Prostate gland (tissue), 2 donors: ENCODE measurements around the gene ASPG. TPM values are rescaled to one million over a fixed set of nuclear protein-coding genes. Genes with fewer than 3 reads are reported as not detected.

ENCODE experiments used
- DNase-seq: peaks from one replicate; pipeline ENCODE4 v3.0.0-alpha.2; 2019; ENCODE audit warnings: low spot score
- H3K27ac ChIP-seq, 2 donors: fragments of 200-600 bp; sonication (generic); 2 replicates each; pipeline ENCODE4 v1.5.1; 2017 to 2019
- H3K27me3 ChIP-seq: fragments of 200-600 bp; sonication (generic); replicated peaks from 2 replicates; pipeline ENCODE4 v1.5.1; 2019; ENCODE audit not compliant: insufficient read depth
- H3K36me3 ChIP-seq, 2 donors: fragments of 200-600 bp; sonication (generic); 1 replicate in 1 of 2; 2 replicates in 1 of 2; pipeline versions ENCODE4 v1.5.1 to v1.8.1; 2017 to 2019
- H3K4me1 ChIP-seq: fragments of 200-600 bp; sonication (generic); replicated peaks from 2 replicates; pipeline ENCODE4 v1.5.1; 2019
- H3K4me3 ChIP-seq, 2 donors: fragments of 200-600 bp; sonication (generic); 2 replicates each; pipeline ENCODE4 v1.5.1; 2017 to 2019
- H3K9me3 ChIP-seq: fragments of 200-600 bp; sonication (generic); 2 replicates; pipeline ENCODE4 v1.5.1; 2017
- CTCF ChIP-seq, 4 experiments: fragments of 200-600 bp in 2 of 4; fragments of 450-650 bp in 2 of 4; sonication (generic) in 2 of 4; IDR thresholded peaks; 1 replicate in 3 of 4; 2 replicates in 1 of 4; pipeline ENCODE4 v1.5.1; 2016 to 2019; ENCODE audit warnings: antibody characterized with exemption in 4 of 4, mild to moderate bottlenecking in 2 of 4, moderate library complexity in 2 of 4
- POLR2A ChIP-seq: fragments of 450-650 bp; IDR thresholded peaks from one replicate; pipeline ENCODE4 v1.6.1; 2016; ENCODE audit warnings: antibody characterized with exemption, mild to moderate bottlenecking
- POLR2AphosphoS5 ChIP-seq: sonication (generic); formaldehyde crosslinking; IDR thresholded peaks from one replicate; pipeline ENCODE4 v1.6.1; 2017; ENCODE audit warnings: antibody characterized with exemption
- WGBS: methylation state at CpG from one replicate; pipeline ENCODE4 v1.1.5; 2018; 5-methylcytosine and 5-hydroxymethylcytosine counted together
- intact Hi-C: fragments of 100-400 bp; cut with DNase I; formaldehyde crosslinking; loops from one replicate; pipeline ENCODE4 v1.14.2; 2022
- total RNA-seq, 2 donors: library from RNA; depleted of rRNA; stranded (reverse); fragments of >200 nt; gene quantifications; one replicate each; pipeline ENCODE4 v1.1.0, GENCODE V29; 2016

Gene ASPG
- total RNA-seq, 2 donors from 2014 or later = 2.3 TPM; not detected in 1

DNA sequence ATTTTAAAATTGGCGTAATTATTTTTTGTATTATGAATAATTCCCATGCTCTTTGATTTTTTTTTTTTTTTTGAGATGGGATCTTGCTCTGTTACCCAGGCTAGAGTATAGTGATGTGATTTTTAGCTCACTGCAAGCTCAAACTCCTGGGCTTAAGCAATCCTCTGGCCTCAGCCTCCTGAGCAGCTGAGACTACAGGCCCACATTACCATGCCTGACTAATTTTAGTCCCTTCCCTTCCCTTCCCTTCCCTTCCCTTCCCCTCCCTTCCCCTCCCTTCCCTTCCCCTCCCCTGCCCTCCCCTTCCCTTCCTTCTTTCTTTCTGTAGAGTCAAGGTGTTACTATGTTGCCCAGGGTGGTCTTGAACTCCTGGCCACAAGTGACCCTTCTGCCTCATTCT is 43.5 kb downstream of the ASPG start:
- Histone ChIP-seq H3K9me3 (no peaks in the 10 kb centered on the region), H3K4me3 (no peak overlapping the region), H3K36me3 (no peaks in the 10 kb centered on the region), H3K27ac (no peak overlapping the region), H3K27me3 (no peaks in the 10 kb centered on the region), H3K4me1 (no peaks in the 10 kb centered on the region)
- WGBS = 100% methylated on average over 1 of the region's 1 CpG
- intact Hi-C loops = no loop called here
- DNase-seq = no peak
- TF ChIP-seq POLR2A = no peak
- no peak for TF ChIP-seq CTCF (IDR thresholded peaks at IDR 0.05)

- TF ChIP-seq POLR2A = no peak
- TF ChIP-seq CTCF (IDR thresholded peaks at IDR 0.05) = no peak
- TF ChIP-seq POLR2AphosphoS5 = no peak
- H3K9me3 ChIP-seq = no peaks in the 10 kb centered on the region
- no peak overlapping the region for H3K27ac ChIP-seq
- H3K27me3 ChIP-seq = no peaks in the 10 kb centered on the region
- H3K4me1 ChIP-seq = no peaks in the 10 kb centered on the region
- no peak overlapping the region for H3K4me3 ChIP-seq
- no peak for DNase-seq
- intact Hi-C loops = no loop called here
- H3K36me3 ChIP-seq = no peaks in the 10 kb centered on the region
- 88% methylated on average over 1 of the region's 1 CpG for WGBS
Measured at GRCh38 chr14:104129556-104129955, 44.1 kb downstream of the ASPG start.

- intact Hi-C loops = loop anchor here (10.0 kb wide), 1 partner anchor 244 kb away; no protein-coding TSS in a partner anchor
- 22% methylated on average over 11 of the region's 11 CpGs for WGBS
- DNase-seq = peak; percentile 63
Measured at GRCh38 chr14:104130974-104131651, 45.6 kb downstream of the ASPG start.

DNA sequence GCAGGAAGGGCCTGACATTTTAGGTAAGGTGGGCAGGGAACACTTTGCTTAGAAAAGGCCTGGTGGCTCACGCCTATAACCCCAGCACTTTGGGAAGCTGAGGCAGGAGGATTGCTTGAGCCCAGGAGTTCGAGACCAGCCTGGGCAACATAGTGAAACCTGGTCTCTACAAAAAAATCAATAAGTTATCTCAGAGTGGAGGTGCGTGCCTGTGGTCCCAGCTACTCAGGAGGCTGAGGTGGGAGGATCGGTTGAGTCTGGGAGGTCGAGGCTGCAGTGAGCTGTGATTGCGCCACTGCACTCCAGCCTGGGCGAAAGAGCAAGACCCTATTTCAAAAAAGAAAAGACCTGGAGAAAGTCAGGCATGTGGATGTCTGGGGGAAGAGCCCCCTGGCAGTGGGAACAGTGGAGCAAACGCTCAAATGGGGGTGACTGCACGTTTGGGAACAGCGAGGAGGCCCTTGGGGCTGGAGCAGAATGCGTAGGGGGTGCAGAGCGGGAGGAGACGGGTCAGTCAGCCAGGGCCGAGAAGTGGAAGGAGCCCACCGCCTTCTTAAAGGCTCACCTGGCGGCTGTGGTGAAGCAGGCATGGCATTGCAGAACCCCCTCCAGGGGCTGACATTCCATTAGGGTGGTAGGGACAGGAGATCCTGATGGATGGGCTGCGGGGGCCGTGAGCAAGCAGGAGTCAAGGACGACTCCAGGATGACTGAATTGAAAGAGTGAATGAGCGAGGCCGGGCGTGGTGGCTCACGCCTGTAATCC is 46.6 kb downstream of the ASPG start:
- intact Hi-C loops = loop anchor here (10.0 kb wide), 1 partner anchor 243 kb away; no protein-coding TSS in a partner anchor
- TF ChIP-seq POLR2A (no peak), CTCF (IDR thresholded peaks at IDR 0.05) (no peak), POLR2AphosphoS5 (no peak)
- Histone ChIP-seq H3K9me3 (no peaks in the 10 kb centered on the region), H3K36me3 (no peaks in the 10 kb centered on the region), H3K27me3 (peaks cover 22% of the 10 kb centered on the region), H3K4me1 (no peaks in the 10 kb centered on the region), H3K27ac (no peak overlapping the region), H3K4me3 (no peak overlapping the region)
- no peak for DNase-seq
- 72% methylated on average over 23 of the region's 23 CpGs for WGBS

More at GRCh38 chr14:104130974-104131651, 45.6 kb downstream of the ASPG start:
- H3K4me1 ChIP-seq = no peaks in the 10 kb centered on the region
- H3K9me3 ChIP-seq = no peaks in the 10 kb centered on the region
- peaks cover 13% of the 10 kb centered on the region for H3K27me3 ChIP-seq
- H3K36me3 ChIP-seq = no peaks in the 10 kb centered on the region
- H3K27ac ChIP-seq = no peak overlapping the region
- H3K4me3 ChIP-seq = no peak overlapping the region
- TF ChIP-seq POLR2A (no peak), CTCF (IDR thresholded peaks at IDR 0.05) (peak; percentile 49 to 88 (median 82)), POLR2AphosphoS5 (peak; percentile 41)
